HG02884 (cell line): Measurements from ENCODE around the gene TFDP1.

Source experiments
- ATAC-seq: cut with Tn5 transposase; IDR thresholded peaks from one replicate; pipeline ENCODE4 v1.9.1; 2021; ENCODE audit warnings: mild to moderate bottlenecking, moderate library complexity; ENCODE audit not compliant: unreplicated experiment

Gene TFDP1

DNA sequence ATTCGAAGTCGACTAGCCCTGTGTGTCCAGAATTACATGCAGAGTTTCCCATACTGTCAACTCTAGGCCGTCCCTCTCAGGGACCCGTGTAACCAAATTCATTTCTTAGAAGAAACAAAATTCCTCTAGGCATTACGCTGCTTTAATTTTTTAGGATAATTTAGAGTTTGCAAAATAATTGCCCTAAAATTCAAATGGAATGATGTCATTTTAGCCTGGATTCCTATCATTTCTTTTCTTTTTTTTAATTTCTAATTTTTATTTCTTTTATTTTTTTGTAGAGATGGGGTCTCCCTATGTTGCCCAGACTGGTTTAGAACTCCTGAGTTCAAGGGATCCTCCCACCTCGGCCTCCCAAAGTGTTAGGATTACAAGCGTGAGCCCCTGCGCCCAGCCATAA lies 74.8 kb downstream of the TFDP1 start:
- ATAC-seq, result no peak

DNA sequence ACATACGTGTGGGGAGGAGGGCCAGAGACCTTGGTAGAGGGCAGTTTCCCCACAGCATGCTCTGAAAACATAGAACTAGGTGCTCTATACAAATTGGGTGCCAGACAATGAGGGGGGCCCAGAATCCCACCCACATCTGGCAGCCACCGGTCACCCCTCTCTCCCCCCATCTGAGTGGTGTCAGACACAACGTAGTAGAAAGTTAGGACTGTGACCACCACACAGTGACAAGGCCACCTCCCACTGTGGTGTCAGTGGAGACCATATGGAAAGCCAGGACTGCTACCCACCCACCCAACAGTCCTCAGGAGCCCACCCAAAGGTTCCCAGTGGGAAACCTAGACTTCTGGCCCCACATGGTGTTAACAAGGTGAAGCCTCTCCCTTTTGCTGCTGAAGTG lies 75.5 kb downstream of the TFDP1 start:
- no peak for ATAC-seq

DNA sequence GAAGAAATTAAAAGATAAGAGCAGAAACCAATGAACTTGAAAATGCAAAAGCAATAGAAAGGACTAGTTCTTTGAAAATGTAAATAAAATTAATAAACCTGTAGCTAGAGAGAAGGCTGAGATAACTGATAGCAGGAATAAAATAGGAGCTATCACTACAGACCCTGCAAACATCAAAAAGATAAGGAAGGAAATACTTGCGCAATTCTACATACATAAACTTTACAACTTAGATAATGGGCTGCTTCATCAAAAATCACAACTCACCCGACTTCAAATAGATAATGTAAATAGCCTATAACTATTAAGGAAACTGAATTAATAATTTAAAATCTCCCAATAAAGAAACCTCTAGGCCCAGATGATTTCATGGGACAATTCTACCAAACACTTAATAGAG lies 77.0 kb downstream of the TFDP1 start:
- ATAC-seq, result no peak

DNA sequence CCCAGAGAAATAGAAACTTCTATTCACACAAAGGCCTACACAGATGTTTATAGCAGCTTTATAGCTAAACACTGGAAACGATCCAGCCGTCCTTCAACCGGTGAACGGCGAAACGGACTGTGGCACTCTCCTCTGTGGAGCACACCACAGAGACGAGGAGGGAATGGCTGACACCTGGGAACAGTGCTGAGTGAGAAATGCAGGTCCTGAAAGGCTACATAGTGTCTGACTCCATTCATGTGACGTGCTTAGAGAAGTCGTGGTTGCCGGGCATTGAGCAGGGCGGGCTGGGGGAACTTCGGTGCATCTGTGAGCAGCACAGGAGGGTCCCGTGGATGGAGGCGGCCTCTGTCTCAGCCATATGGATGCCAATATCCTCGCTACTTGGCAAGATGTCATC lies 79.4 kb downstream of the TFDP1 start:
- no peak for ATAC-seq

DNA sequence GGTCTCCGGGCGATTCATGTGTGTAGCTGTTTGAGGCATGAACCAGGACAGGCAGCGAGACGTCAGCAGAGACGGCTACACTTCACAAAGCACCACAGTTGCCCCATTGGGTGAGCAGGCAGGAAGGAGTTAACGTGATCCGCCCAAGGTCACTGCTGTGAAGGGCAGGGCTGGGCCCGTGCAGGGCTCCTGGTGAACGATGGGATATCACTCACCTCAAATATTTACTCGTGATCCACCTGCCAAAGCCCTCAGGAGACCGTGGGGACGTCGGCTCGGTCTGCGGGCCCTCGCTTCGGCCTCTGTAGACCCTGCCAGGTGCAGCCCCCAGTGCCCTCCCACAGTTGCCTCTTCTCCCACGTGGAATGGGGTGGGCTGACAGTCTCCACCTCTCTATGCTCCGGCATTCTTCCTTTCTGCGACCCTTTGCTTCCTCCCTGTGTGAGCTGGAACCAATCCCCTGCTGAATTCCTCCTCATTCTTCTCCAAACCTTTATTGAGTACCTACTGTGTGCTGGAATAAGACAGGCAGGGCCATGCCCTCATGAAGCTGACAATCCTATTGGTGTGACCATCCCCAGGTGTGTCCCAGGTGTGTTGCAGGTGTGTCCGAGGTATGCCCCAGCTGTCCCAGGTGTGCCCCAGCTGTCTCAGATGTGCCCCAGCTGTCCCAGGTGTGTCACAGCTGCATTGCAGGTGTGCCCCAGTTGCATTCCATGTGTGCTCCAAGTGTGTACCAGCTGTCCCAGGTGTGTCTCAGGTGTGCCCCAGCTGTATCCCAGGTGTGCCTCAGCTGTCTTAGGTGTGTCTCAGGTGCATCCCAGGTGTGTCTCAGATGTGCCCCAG lies 80.4 kb downstream of the TFDP1 start:
- ATAC-seq, result no peak

DNA sequence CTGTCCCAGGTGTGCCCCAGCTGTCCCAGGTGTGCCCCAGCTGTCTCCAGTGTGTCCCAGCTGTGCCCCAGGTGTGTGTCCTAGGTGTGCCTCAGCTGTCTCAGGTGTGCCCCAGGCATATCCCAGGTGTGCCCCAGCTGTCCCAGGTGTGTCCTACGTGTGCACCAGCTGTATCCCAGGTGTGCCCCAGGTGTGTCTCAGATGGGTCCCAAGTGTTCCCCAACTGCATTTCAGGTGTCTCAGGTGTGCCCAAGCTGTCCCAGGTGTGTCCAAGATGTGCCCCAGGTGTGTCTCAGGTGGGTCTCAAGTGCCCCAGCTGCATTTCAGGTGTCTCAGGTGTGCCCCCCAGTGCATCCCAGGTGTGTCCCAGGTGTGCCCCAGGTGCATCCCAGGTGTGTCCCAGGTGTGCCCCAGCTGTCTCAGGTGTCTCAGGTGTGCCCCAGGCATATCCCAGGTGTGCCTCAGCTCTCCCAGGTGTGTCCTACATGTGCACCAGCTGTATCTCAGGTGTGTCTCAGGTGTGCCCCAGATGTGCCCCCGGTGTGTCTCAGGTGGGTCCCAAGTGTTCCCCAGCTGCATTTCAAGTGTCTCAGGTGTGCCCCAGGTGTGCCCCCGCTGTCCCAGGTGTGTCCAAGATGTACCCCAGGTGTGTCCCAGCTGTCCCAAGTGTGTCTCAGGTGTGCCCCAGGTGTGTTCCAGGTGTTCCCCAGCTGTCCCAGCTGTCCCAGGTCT lies 81.2 kb downstream of the TFDP1 start:
- ATAC-seq, result no peak

DNA sequence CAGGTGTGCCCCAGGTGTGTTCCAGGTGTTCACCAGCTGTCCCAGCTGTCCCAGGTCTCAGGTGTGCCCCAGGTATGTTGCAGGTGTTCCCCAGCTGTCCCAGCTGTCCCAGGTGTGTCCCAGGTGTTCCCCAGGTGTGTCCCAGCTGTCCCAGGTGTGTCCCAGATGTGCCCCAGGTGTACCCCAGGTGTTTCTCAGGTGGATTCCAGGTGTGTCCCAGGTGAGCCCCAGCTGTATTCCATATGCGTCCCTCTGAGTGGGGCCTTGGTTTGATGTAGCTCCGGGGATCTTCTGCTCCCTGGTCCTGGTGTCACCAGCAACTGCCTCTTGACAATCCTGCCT lies 81.7 kb downstream of the TFDP1 start:
- ATAC-seq, result no peak

DNA sequence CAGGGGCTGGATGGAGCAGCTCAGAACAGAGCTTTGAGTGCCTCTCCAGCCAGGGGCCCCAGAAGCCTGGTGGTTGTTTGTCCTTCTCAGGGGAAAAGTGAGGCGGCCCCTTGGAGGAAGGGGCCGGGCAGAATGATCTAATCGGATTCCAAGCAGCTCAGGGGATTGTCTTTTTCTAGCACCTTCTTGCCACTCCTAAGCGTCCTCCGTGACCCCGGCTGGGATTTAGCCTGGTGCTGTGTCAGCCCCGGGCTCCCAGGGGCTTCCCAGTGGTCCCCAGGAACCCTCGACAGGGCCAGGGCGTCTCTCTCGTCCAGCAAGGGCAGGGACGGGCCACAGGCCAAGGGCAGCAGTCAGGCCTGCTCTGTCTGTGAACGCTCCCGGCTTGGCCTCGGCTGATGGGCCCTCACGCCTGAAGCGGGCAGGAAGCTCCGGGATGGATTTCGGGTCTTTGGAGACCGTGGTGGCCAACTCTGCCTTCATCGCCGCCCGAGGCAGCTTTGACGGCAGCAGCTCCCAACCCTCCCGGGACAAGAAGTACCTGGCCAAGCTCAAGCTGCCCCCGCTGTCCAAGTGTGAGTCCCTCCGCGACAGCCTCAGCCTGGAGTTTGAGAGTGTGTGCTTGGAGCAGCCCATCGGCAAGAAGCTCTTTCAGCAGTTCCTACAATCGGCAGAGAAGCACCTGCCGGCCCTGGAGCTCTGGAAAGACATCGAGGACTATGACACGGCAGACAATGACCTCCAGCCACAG lies 82.6 kb downstream of the TFDP1 start, which contains the start of gene GRK1:
Gene GRK1, plus strand, starts transcription at position 269 of the 751 bp plus-strand sequence. Its CDS starts 168 bp downstream, at position 437.
- no peak for ATAC-seq

DNA sequence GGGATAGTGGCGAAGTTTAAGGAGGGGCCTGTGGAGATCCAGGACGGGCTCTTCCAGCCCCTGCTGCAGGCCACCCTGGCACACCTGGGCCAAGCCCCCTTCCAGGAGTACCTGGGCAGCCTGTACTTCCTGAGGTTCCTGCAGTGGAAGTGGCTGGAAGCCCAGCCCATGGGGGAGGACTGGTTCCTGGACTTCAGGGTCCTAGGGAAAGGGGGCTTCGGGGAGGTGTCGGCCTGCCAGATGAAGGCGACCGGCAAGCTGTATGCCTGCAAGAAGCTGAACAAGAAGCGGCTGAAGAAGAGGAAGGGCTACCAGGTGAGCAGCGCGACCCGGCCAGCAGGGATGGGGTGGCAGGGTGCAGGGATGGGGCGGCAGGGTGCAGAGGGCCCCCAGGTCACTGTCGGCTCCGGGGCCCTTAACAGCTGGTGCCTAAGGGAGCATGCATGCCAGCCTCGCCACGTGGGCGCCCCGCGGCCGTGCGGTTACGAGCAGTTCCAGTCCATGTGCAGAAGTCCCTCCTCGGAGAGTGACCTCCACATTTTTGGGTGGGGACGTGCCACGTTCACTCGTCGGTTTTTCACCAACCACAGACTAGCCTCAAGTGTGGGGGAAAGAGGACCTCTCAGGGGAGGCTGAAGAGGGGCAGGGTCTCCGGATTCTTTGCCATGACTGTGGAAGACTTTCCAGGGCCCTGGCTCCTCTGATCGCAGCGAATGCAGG lies 83.4 kb downstream of the TFDP1 start:
- no peak for ATAC-seq

DNA sequence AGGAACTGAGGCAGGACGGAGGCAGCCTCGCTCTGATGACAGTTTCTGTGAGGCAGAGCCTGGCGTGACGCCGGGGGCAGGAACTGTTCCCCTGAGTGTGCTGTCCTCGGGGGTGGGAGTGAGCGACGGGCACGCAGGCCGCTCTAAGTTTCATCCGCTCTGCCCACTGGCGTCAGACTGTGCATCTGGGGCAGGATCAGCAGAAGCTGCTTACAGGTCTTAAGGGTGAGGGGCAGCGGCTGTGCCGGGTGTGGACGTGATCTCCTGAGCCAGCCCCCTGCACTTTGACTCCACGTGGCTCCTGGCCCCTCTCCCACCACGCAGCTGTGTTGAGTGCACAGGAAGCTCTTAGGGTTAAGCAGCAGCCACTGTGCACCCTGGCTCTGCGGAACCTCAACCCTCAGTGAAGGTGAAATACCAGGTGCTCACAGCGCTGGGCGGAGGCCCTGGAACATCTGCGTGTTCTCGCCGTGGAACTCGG lies 84.0 kb downstream of the TFDP1 start:
- ATAC-seq, result no peak

DNA sequence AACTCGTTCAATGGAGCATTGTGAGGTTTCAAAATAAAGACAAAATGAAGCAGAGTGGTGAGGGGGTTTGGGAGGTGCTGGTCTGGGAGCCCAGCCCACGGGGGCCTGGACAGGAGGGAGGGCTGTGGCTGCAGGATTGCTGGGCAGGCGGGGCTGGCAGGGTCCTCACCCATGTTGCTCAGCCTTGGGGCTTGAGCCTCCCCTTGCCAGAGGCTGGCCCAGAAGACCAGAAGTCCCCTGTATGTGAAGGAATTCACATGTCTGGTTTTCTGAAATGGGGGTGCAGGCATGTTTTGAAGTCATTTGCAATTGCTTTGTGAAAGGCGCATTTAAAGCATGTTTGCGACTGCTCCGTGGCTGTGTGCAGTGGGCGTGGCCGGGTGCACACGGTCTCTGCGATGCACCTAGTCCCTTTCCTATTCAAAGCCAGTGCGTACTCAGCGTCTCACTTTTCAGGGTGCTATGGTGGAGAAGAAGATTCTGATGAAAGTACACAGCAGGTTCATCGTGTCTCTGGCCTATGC lies 84.7 kb downstream of the TFDP1 start:
- ATAC-seq, result no peak

DNA sequence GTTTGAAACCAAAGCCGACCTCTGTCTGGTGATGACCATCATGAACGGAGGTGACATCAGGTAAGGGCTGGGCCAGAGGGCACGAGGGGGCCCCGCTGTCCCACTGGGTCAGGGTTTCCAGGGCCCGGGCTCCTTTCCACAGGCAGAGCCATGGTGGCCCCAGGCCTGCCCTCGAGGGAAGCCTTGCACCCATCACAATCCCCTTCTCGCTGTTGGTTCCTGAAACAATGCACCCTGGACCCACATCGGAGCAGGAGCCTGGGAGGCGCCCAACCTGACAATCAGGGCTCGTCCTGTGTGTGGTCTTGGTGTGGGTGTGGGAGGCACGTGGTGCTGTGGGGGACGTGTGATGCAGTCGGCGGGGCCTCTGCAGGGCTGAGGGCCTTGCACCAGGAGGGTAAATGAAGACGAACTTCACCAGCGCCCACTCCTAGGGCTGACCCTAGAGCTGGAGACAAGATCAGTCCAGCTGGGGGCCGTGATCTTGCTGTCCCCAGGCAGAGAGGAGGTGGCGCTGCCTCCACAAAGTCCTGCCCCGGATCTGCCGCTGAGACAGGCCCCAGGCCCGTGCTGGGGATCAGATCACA lies 85.3 kb downstream of the TFDP1 start:
- no peak for ATAC-seq

DNA sequence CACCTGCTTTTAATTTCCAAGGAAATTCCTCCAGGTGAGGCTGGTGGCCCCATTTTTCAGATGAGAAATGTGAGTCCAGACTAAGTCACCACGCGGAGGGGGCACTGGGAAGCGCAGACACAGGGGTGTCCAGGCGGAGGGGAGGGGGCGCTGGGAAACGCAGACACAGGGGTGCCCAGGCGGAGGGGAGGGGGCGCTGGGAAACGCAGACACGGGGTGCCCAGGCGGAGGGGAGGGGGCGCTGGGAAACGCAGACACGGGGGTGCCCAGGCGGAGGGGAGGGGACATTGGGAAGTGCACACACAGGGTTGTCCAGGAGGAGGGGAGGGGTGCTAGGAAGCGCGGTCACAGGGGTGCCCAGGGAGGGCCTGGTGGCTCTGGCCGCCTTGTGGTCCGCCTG lies 86.0 kb downstream of the TFDP1 start:
- ATAC-seq, result no peak

DNA sequence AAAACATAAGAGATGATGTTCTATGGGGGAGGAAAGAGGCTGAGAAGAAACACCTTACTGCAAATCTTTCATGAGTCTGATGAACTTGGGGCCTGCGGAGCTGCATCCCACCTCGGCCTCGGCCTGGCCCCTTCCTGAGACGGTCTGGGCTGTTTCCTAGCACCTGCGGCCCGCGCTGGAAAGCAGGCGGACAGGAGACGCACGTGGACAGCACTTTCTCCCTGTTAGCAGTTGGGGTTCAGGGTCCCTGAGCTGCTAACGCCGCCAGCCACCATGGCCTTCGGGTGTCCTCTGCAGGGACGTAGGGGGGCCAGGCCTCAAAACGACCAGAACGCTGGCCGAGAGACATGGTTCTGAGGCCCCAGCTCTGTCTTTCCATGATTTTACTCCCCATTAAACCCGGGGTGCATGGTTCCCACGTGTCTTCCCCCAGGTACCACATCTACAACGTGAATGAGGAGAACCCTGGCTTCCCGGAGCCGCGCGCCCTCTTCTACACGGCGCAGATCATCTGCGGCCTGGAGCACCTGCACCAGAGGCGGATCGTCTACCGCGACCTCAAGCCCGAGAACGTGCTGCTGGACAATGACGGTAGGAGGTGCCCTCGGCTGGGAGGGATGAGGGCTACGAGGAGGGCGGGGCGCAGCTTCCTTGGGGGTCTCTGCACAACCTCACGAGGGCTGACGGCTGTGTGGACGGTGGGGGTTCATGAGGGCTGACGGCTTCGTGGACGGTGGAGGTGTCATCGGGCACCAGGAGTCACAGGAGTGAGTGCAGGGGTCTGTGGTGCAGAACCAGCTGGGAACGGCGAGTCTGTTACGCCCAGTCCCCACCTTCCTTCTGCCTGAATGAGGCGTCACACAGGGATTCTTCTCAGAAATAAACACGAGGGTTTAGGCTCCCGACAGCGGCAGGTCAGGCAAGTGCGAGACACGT lies 86.8 kb downstream of the TFDP1 start:
- ATAC-seq, result no peak

DNA sequence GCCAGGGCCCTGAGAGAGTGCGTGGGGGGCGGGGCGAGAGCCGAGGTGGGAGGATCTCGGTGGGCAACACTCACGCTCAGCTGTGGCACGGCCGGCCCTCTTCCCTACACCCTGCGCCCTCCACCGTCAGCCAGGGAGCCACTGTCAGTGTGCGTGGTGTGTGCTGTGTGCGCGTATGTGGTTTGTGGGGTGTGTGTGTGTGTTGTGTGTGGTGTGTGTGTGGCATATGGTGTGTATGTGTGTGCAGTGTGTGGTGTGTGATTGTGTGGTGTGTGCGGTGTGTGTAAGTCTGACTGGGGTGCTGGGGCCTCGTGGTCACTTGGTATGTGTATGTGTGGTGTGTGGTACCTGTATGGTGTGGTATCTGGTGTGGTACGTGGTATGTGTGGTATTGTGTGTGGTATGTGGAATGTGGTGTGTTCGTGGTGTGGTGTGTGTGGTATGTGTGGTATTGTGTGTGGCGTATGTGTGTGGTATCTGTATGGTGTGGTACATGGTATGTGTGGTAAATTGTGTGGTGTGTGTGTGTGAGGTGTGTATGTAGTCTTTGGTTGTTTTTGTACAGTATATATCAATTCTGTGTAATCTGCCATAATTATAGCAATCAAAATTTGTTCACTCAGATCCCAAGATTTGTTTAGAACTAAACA lies 87.6 kb downstream of the TFDP1 start:
- no peak for ATAC-seq
